ENCODE measurements around the gene ABTB2. TPM values are rescaled to one million over a fixed set of nuclear protein-coding genes. Genes with fewer than 3 reads are reported as not detected.

ABTB2 gene
- total RNA-seq, 2 donors from 2014 or later: 27.0 to 27.4 TPM

- H3K4me1 ChIP-seq: peaks cover 0 to 50% of the 10 kb centered on the region in 2 donors
- no peaks in the 10 kb centered on the region for H3K36me3 ChIP-seq
- H3K4me3 ChIP-seq: no peak overlapping the region
- no peak overlapping the region for H3K27ac ChIP-seq
- no peak for TF ChIP-seq CTCF (IDR thresholded peaks at IDR 0.05)
- no peaks in the 10 kb centered on the region for H3K27me3 ChIP-seq
- H3K9me3 ChIP-seq: no peaks in the 10 kb centered on the region
- no peak for DNase-seq (ENCODE audit: low spot score)
Observed at GRCh38 chr11:34348919-34349318, 8.9 kb downstream of the ABTB2 start.

GRCh38 chr11:34348096-34348495 lies 9.7 kb downstream of the ABTB2 start:
- no peak for DNase-seq (ENCODE audit: low spot score)
- H3K9me3 ChIP-seq: no peaks in the 10 kb centered on the region
- no peak for TF ChIP-seq CTCF (IDR thresholded peaks at IDR 0.05)
- H3K4me1 ChIP-seq: peaks cover 0 to 54% of the 10 kb centered on the region in 2 donors
- H3K4me3 ChIP-seq: no peak overlapping the region
- no peaks in the 10 kb centered on the region for H3K27me3 ChIP-seq
- H3K27ac ChIP-seq: peak overlapping the region; percentile 0 to 12
- no peaks in the 10 kb centered on the region for H3K36me3 ChIP-seq

- Histone ChIP-seq H3K27ac (peak overlapping the region; percentile 81 to 87), H3K9me3 (no peaks in the 10 kb centered on the region), H3K27me3 (no peaks in the 10 kb centered on the region), H3K4me1 (peaks cover 0 to 66% of the 10 kb centered on the region in 2 donors), H3K36me3 (no peaks in the 10 kb centered on the region), H3K4me3 (no peak overlapping the region)
- no peak for TF ChIP-seq CTCF (IDR thresholded peaks at IDR 0.05)
- no peak for DNase-seq (ENCODE audit: low spot score)
Observed at GRCh38 chr11:34346551-34346950, 11.3 kb downstream of the ABTB2 start.

GRCh38 chr11:34345991-34346480 lies 11.8 kb downstream of the ABTB2 start:
- peak overlapping the region; percentile 81 to 87 for H3K27ac ChIP-seq
- no peaks in the 10 kb centered on the region for H3K9me3 ChIP-seq
- H3K4me1 ChIP-seq: peaks cover 0 to 71% of the 10 kb centered on the region in 2 donors
- TF ChIP-seq CTCF (IDR thresholded peaks at IDR 0.05): no peak
- DNase-seq (ENCODE audit: low spot score): peak; percentile 65
- H3K27me3 ChIP-seq: no peaks in the 10 kb centered on the region
- H3K36me3 ChIP-seq: no peaks in the 10 kb centered on the region
- no peak overlapping the region for H3K4me3 ChIP-seq

- Histone ChIP-seq H3K27me3 (no peaks in the 10 kb centered on the region), H3K27ac (peak overlapping the region; percentile 81 to 87), H3K36me3 (no peaks in the 10 kb centered on the region), H3K4me1 (peaks cover 0 to 73% of the 10 kb centered on the region in 2 donors), H3K9me3 (no peaks in the 10 kb centered on the region), H3K4me3 (no peak overlapping the region)
- no peak for DNase-seq (ENCODE audit: low spot score)
- no peak for TF ChIP-seq CTCF (IDR thresholded peaks at IDR 0.05)
Observed at GRCh38 chr11:34345540-34345876, 12.3 kb downstream of the ABTB2 start.

All from right atrium auricular region (tissue), 2 donors.